Measurements from ENCODE around the gene MDC1. TPM values are rescaled to one million over a fixed set of nuclear protein-coding genes. Genes with fewer than 3 reads are reported as not detected.

The MDC1 gene
- total RNA-seq, 1 experiment from 2014 or later = 46.6 TPM

DNA sequence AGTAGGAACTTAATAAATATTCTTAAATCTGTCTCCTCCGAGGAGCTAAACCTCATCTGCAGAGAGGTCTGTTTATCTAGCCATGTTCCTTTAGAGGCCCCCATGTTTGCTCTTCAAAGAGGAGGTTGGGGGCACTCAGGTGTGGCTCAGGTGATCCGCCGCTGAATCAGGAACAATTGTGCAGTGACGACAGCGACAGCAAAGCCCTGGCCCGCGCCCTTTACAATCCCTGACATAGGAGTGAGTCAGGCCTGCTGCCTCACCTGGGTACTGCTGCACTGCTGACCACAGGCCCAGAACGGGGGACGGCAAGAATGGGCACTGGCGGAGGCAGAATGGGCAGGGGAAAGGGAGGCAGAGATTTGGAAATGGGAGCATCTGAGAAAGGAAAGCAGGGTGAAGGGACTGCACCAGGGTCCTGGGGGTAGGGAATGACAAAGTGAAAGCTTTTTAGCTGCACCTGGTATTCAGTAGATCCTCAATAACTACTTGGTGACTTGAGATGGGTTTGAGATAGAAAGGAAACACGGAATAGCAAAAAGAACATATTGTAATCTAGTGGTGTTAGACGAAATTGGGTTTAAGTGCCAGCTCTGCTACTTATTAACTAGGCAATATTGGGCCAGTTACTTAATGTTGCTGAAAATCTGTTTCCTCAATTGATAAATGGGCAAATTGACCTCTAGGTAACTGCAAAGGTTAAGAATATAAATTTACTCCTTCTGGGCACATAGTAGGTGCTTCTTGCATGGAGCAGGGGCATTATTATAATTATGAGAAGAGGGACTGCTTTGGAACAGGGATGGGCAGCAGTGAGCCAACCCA, 32.7 kb upstream of the MDC1 start:
- intact Hi-C loops (cut with micrococcal nuclease; ENCODE audit: unreplicated experiment) = loop anchor here (10.0 kb wide), 1 partner anchor 335 kb away; no protein-coding TSS in a partner anchor
- no peaks in the 10 kb centered on the region for H3K9me3 ChIP-seq
- ChIA-PET POLR2A (no interaction called here), CTCF (no interaction called here)
- peak overlapping the region; percentile 57 for H3K4me3 Mint-ChIP-seq (ENCODE audit: unreplicated experiment)
- H3K9me3 Mint-ChIP-seq (ENCODE audit: unreplicated experiment) = no peaks in the 10 kb centered on the region
- BruUV-seq (replicated peaks) = TSS peak; percentile 93
- H3K36me3 Mint-ChIP-seq (ENCODE audit: insufficient read depth, unreplicated experiment) = no peaks in the 10 kb centered on the region
- no peak overlapping the region for H3K4me3 ChIP-seq (ENCODE audit: low read depth, low read length)
- H3K27me3 Mint-ChIP-seq (ENCODE audit: insufficient read depth, unreplicated experiment) = no peaks in the 10 kb centered on the region
- peaks cover 27% of the 10 kb centered on the region for H3K4me1 ChIP-seq
- peak overlapping the region; percentile 90 for H3K27ac Mint-ChIP-seq (ENCODE audit: unreplicated experiment)
- peaks cover 35% of the 10 kb centered on the region for H3K4me1 Mint-ChIP-seq (ENCODE audit: low read depth, unreplicated experiment)
- peak; percentile 62 to 74 for DNase-seq
- H3K27me3 ChIP-seq (replicated peaks; ENCODE audit: control insufficient read depth, insufficient read depth, low read length) = no peaks in the 10 kb centered on the region
- no peaks in the 10 kb centered on the region for H3K36me3 ChIP-seq (ENCODE audit: control insufficient read depth, insufficient read depth, low read length)
- TF ChIP-seq, protein P1, sequence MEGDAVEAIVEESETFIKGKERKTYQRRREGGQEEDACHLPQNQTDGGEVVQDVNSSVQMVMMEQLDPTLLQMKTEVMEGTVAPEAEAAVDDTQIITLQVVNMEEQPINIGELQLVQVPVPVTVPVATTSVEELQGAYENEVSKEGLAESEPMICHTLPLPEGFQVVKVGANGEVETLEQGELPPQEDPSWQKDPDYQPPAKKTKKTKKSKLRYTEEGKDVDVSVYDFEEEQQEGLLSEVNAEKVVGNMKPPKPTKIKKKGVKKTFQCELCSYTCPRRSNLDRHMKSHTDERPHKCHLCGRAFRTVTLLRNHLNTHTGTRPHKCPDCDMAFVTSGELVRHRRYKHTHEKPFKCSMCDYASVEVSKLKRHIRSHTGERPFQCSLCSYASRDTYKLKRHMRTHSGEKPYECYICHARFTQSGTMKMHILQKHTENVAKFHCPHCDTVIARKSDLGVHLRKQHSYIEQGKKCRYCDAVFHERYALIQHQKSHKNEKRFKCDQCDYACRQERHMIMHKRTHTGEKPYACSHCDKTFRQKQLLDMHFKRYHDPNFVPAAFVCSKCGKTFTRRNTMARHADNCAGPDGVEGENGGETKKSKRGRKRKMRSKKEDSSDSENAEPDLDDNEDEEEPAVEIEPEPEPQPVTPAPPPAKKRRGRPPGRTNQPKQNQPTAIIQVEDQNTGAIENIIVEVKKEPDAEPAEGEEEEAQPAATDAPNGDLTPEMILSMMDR (IDR thresholded peaks at IDR 0.05; ENCODE audit: insufficient read depth in 1 of 2, low read depth in 1 of 2, low read length in 1 of 2, severe bottlenecking in 1 of 2, unreplicated experiment in 1 of 2) = no peak

DNA sequence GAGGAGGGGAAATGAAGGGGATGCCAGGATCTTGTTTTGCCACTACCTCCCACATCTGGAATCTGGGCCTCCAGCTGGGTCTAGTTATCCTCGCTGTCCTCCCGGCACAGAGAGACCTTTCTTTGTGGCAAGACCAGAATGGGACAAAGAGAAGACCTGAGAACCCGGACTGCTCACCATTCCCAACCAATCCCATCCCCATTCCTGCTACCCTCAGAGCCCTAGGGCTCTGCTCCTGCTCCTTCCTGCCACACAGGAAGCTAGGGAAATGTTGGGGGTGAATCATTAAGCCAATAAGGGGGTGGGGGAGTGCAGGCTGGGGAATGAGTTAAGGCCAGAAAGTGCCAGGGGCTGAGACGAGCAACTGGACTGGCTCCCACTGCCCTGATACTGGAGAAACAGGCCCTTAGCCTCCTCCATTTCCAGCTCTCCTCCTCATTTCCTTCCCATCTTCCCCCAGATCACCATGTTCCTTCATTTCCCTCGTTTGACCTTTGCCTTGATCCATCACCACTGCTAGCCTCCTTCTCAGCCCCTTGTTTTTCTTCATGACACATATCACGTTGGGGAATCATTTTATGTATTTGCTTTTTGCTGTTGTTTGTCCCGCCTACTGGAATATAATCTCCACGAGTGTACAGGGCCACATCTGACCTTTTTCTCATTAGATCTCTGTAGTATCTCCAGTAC, 31.9 kb upstream of the MDC1 start:
- BruUV-seq (replicated peaks) = no TSS peak
- Histone ChIP-seq H3K4me1 (peaks cover 32% of the 10 kb centered on the region), H3K4me3 (ENCODE audit: low read depth, low read length) (no peak overlapping the region), H3K27me3 (replicated peaks; ENCODE audit: control insufficient read depth, insufficient read depth, low read length) (no peaks in the 10 kb centered on the region), H3K36me3 (ENCODE audit: control insufficient read depth, insufficient read depth, low read length) (no peaks in the 10 kb centered on the region), H3K9me3 (no peaks in the 10 kb centered on the region)
- intact Hi-C loops (cut with micrococcal nuclease; ENCODE audit: unreplicated experiment) = loop anchor here (10.0 kb wide), 1 partner anchor 336 kb away; no protein-coding TSS in a partner anchor
- H3K27me3 Mint-ChIP-seq (ENCODE audit: insufficient read depth, unreplicated experiment) = no peaks in the 10 kb centered on the region
- H3K4me3 Mint-ChIP-seq (ENCODE audit: unreplicated experiment) = no peak overlapping the region
- peaks cover 35% of the 10 kb centered on the region for H3K4me1 Mint-ChIP-seq (ENCODE audit: low read depth, unreplicated experiment)
- H3K36me3 Mint-ChIP-seq (ENCODE audit: insufficient read depth, unreplicated experiment) = peaks cover under 1% of the 10 kb centered on the region
- TF ChIP-seq, protein P1 (IDR thresholded peaks at IDR 0.05; ENCODE audit: insufficient read depth in 1 of 2, low read depth in 1 of 2, low read length in 1 of 2, severe bottlenecking in 1 of 2, unreplicated experiment in 1 of 2) = no peak
- peak overlapping the region; percentile 90 for H3K27ac Mint-ChIP-seq (ENCODE audit: unreplicated experiment)
- ChIA-PET CTCF (no interaction called here), POLR2A (no interaction called here)
- H3K9me3 Mint-ChIP-seq (ENCODE audit: unreplicated experiment) = no peaks in the 10 kb centered on the region
- peak in 1 of 2 experiments; percentile 51 for DNase-seq

DNA sequence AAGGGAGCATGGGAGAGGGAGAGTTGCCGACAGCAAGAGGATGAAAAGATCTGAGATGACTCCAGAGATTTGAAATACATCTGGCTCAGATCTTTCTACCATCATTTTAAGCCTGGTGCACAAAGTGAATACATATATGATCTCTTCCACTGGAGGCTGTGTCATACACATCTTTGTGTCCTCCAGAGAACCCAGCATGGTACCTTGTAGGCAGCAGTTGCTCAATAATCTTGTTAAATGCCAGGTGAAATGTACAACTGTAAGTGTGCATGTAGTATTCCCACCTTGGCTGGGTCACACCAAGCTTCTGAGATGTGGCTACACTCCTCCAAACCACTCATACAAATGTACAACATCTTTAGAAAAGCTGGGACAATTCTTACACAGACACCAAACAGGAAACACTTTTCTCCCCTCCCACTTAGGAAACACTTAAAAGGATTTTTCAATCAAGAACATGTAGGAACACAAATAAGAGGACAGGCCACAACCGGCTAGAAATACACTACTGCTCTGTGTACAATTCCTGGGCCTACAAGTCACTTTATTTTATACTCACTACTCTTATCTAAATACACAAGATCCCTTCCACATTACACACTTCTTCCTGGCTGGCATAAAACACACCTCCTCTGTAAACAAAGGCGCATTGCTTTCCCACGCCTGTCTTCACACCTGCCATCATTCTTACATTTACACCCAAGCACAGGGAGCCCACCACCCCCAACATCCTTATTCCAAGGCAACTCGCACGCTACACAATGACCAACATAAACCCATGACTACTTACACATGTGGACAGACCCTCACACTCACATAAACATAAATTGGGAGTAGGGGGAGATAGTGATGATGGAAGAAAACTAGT, 31.1 kb upstream of the MDC1 start:
- intact Hi-C loops (cut with micrococcal nuclease; ENCODE audit: unreplicated experiment) = loop anchor here (10.0 kb wide), 1 partner anchor 337 kb away; no protein-coding TSS in a partner anchor
- Mint-ChIP-seq H3K9me3 (ENCODE audit: unreplicated experiment) (no peaks in the 10 kb centered on the region), H3K4me3 (ENCODE audit: unreplicated experiment) (no peak overlapping the region), H3K27me3 (ENCODE audit: insufficient read depth, unreplicated experiment) (no peaks in the 10 kb centered on the region), H3K4me1 (ENCODE audit: low read depth, unreplicated experiment) (peaks cover 35% of the 10 kb centered on the region), H3K27ac (ENCODE audit: unreplicated experiment) (peak overlapping the region; percentile 90), H3K36me3 (ENCODE audit: insufficient read depth, unreplicated experiment) (peaks cover 7% of the 10 kb centered on the region)
- H3K27me3 ChIP-seq (replicated peaks; ENCODE audit: control insufficient read depth, insufficient read depth, low read length) = no peaks in the 10 kb centered on the region
- BruUV-seq (replicated peaks) = no TSS peak
- TF ChIP-seq, protein P1 (IDR thresholded peaks at IDR 0.05; ENCODE audit: insufficient read depth in 1 of 2, low read depth in 1 of 2, low read length in 1 of 2, severe bottlenecking in 1 of 2, unreplicated experiment in 1 of 2) = no peak
- H3K36me3 ChIP-seq (ENCODE audit: control insufficient read depth, insufficient read depth, low read length) = no peaks in the 10 kb centered on the region
- ChIA-PET CTCF (no interaction called here), POLR2A (no interaction called here)
- no peak overlapping the region for H3K4me3 ChIP-seq (ENCODE audit: low read depth, low read length)
- peaks cover 32% of the 10 kb centered on the region for H3K4me1 ChIP-seq
- H3K9me3 ChIP-seq = no peaks in the 10 kb centered on the region
- no peak for DNase-seq

Measured in Caco-2 (cell line).